ENCODE data around the gene INPP5A.

GRCh38 chr10:132515811-132516726 is 21.5 kb upstream of the INPP5A start:
- TF ChIP-seq SP1 (CRISPR knock-in tag; IDR thresholded peaks at IDR 0.05) (no peak), ELK3 (CRISPR knock-in tag; IDR thresholded peaks at IDR 0.05) (no peak), JUN (IDR thresholded peaks at IDR 0.05; ENCODE audit: borderline replicate concordance, low read depth, low read length) (no peak), JUN (CRISPR knock-in tag; IDR thresholded peaks at IDR 0.05; ENCODE audit: borderline replicate concordance) (no peak), SP2 (IDR thresholded peaks at IDR 0.05; ENCODE audit: extremely low read depth, low read depth, low read length, poor library complexity, severe bottlenecking) (no peak), PREB (CRISPR knock-in tag; IDR thresholded peaks at IDR 0.05) (no peak), ZNF280B (CRISPR knock-in tag; IDR thresholded peaks at IDR 0.05) (no peak), USF2 (CRISPR knock-in tag; IDR thresholded peaks at IDR 0.05) (no peak)

All from K562 (cell line).